Pancreas (tissue), 10 donors: ENCODE measurements around the gene AIRE. TPM values are rescaled to one million over a fixed set of nuclear protein-coding genes. Genes with fewer than 3 reads are reported as not detected.

Experiments used
- ATAC-seq, 4 donors: fragments of 200-7000 bp; cut with Tn5 transposase; one replicate each; pipeline versions ENCODE4 v1.8.0 to v1.9.1; 2020; ENCODE audit warnings: mild to moderate bottlenecking in 4 of 4, moderate library complexity in 4 of 4
- DNase-seq, 6 donors: peaks; one replicate each; pipeline ENCODE4 v3.0.0-alpha.2; 2020
- FAIRE-seq: peaks from 2 replicates; lab custom pipeline; 2012; peaks lifted over from hg19 to GRCh38; lab: Jason Lieb, UNC
- H3K27ac ChIP-seq, 4 donors: fragments of 200-600 bp; sonication (generic); 1 replicate in 3 of 4; 2 replicates in 1 of 4; pipeline versions ENCODE4 v1.5.0 to v1.8.0; 2020
- H3K27me3 ChIP-seq, 4 donors: fragments of 200-600 bp; one replicate each; pipeline ENCODE4 v1.8.0; 2021
- H3K36me3 ChIP-seq, 3 donors: fragments of 200-600 bp; sonication (generic) in 1 of 3; one replicate each; pipeline versions ENCODE4 v1.5.0 to v1.8.0; 2020 to 2021
- H3K4me1 ChIP-seq, 3 donors: fragments of 200-600 bp; one replicate each; pipeline ENCODE4 v1.8.0; 2021
- H3K4me3 ChIP-seq, 4 donors: fragments of 200-600 bp; sonication (generic) in 2 of 4; one replicate each; pipeline versions ENCODE4 v1.5.0 to v1.8.0; 2020 to 2021
- H3K9me3 ChIP-seq, 4 donors: fragments of 200-600 bp; one replicate each; pipeline ENCODE4 v1.8.0; 2021
- CTCF ChIP-seq, 4 donors: fragments of 200-600 bp; sonication (generic) in 3 of 4; IDR thresholded peaks; one replicate each; pipeline versions ENCODE4 v1.5.0 to v1.8.0; 2021; ENCODE audit warnings: antibody characterized with exemption in 4 of 4
- WGBS, 2 donors: extraction: QIAGEN DNeasy Blood & Tissue Kit; methylation state at CpG; one replicate each; pipeline ENCODE4 v1.1.7; 2013; 5-methylcytosine and 5-hydroxymethylcytosine counted together
- intact Hi-C, 3 donors: fragments of 100-400 bp; cut with DNase I; formaldehyde crosslinking; loops; one replicate each; pipeline versions ENCODE4 v1.11.1 to v1.14.2; 2022
- polyA plus RNA-seq, 2 donors: library from polyadenylated mRNA; stranded (reverse); fragments of 200-250 nt; gene quantifications; one replicate each; pipeline ENCODE4 v1.2.3, GENCODE V29; 2013
- total RNA-seq, 6 donors: library from RNA; stranded (reverse); fragmentation: NEBNext Ultra II Directional in 4 of 6; extraction: Animal tissue kit (Norgen Biotek cat#: 25700) in 4 of 6; gene quantifications; one replicate each; pipeline versions ENCODE4 v1.2.1 to v1.2.4, GENCODE V29; 2021 to 2023
- donor health status: healthy with polysubstance abuse.
- donor health status: DM: no; HTN: no; CAD: no; lungs with moderate emphysema.
- donor health status: DM: no; HTN: no; CAD: no.
- donor health status: control.
- donor health status: control.
- donor health status: Bipolar disorder and iron deficiency.
- donor health status: DM: yes; HTN: yes; CAD: no.
- donor health status: DM: no; HTN: no; CAD: no.
- donor health status: DM: no; HTN: no; CAD: no.
- donor health status: DM: yes; HTN: yes; CAD: no.

The AIRE gene
- total and polyA plus RNA-seq, 8 donors: 0.02 TPM; not detected in 7

- intact Hi-C loops: no loop called here
- Histone ChIP-seq H3K36me3 (no peaks in the 10 kb centered on the region), H3K27me3 (no peaks in the 10 kb centered on the region), H3K27ac (no peak overlapping the region), H3K4me3 (no peak overlapping the region), H3K4me1 (no peaks in the 10 kb centered on the region), H3K9me3 (no peaks in the 10 kb centered on the region)
- peak in 1 of 6 donors; percentile 67 for DNase-seq
- TF ChIP-seq CTCF (IDR thresholded peaks at IDR 0.05): no peak
- WGBS, 2 donors: 91 to 92% methylated on average over 17 of the region's 17 CpGs
- FAIRE-seq: no peak
- ATAC-seq: no peak
These were observed 46.7 kb downstream of the AIRE start for GRCh38 chr21:44332383-44332782.

DNA sequence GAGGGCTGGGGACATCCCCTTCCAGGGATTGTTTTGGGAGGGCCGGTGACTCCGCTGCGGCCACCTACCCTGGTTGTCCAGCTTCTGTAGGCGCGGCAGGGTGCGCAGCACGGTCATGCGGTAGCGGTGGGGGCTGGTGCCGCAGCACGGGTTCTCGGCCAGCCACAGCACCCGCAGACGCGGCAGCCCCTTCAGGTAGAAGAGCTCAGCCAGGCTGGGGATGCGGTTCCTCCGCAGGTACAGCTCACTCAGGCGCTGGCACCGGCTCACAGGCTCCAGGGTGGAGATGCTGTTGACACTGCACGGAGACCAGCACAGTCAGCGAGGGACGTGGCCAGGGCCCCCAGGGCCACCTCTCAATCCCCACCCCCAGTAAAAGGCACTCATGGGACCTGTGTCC is 47.3 kb downstream of the AIRE start:
- 95 to 97% methylated on average over 22 of the region's 22 CpGs for WGBS, 2 donors
- Histone ChIP-seq H3K4me3 (no peak overlapping the region), H3K36me3 (no peaks in the 10 kb centered on the region), H3K4me1 (no peaks in the 10 kb centered on the region), H3K9me3 (no peaks in the 10 kb centered on the region), H3K27ac (no peak overlapping the region), H3K27me3 (no peaks in the 10 kb centered on the region)
- TF ChIP-seq CTCF (IDR thresholded peaks at IDR 0.05): no peak
- DNase-seq: peak in 1 of 6 donors; percentile 76
- intact Hi-C loops: no loop called here
- ATAC-seq: no peak
- FAIRE-seq: no peak

DNA sequence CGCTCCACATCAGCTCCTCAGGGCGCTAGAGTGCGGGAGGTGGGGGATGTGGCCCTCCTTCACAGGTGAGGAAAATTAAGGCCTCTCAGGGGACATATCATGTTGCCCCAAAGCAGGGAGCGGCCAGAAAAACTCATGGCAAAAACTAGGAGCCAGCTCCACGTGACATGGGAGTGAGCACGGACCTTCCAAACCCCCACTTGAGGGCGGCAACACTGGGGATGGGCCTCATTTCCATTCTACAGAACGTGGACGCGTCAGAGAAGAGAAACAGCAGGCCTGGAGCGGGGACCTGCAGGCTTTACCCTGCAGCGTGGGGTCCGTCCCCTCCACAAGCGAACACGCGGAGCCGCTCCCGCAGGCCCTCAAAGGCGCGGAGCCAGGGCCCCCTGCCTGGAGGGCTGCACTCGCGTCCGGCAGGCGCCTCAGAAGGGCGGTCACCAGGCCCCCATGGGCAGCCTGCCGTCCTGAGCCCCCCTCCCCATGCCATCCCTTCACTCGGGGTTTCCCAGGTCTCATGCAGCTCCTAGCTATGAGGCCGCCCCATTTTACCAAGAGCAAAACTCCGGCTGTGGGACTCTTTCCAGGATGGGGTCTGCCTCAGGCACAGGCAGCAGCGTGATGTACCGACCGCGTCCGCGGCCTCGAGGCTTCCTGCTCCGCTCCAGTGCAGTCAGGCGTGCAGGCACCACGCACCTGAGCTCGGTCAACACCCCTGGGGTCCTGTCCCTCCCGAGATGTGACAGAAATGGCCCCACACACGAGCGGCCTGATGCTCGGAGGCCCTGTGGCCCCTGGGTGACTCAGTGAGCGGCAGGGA is 48.0 kb downstream of the AIRE start:
- DNase-seq: peak in 2 of 6 donors; percentile 37 to 81
- Histone ChIP-seq H3K27me3 (no peaks in the 10 kb centered on the region), H3K36me3 (no peaks in the 10 kb centered on the region), H3K4me1 (no peaks in the 10 kb centered on the region), H3K4me3 (no peak overlapping the region), H3K9me3 (no peaks in the 10 kb centered on the region), H3K27ac (no peak overlapping the region)
- FAIRE-seq: no peak
- no peak for TF ChIP-seq CTCF (IDR thresholded peaks at IDR 0.05)
- no peak for ATAC-seq
- intact Hi-C loops: no loop called here
- 91 to 92% methylated on average over 45 of the region's 45 CpGs for WGBS, 2 donors

DNA sequence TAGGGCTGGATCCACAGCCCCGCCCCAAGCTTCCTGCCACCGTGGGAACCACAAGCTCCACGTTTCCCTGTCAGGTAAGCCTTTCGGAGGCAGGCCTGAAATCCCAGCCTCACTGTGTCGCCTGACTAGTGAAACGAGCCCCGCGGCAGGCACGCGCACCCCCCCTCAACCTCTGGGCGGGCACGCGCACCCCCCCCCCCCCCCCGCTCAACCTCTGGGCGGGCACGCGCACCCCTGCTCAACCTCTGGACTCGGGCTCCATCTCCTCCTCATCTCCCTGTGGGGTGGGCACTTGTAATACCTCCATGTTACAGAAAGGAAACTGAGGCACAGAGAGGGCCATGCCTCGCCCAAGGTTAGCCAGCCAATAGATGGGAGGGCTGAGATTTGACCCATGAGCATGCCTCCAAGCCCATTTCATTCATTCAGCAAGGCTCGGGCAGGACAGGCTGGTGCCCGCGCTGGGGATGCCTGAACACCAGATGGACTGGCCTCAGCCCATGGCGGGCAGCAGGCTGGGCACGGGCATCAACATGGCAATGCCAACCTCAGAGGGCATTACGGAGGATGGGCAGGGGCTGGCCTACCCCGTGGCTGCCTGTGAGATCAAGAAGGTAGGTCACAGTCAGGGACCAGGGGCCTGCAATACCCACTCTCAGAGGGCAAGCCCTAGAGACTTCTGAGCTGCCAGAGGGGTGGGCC is 48.8 kb downstream of the AIRE start:
- Histone ChIP-seq H3K27ac (no peak overlapping the region), H3K36me3 (no peaks in the 10 kb centered on the region), H3K27me3 (no peaks in the 10 kb centered on the region), H3K4me1 (no peaks in the 10 kb centered on the region), H3K9me3 (no peaks in the 10 kb centered on the region), H3K4me3 (no peak overlapping the region)
- intact Hi-C loops: no loop called here
- WGBS, 2 donors: 85 to 86% methylated on average over 16 to 25 of the region's 26 CpGs
- FAIRE-seq: no peak
- no peak for TF ChIP-seq CTCF (IDR thresholded peaks at IDR 0.05)
- no peak for ATAC-seq
- DNase-seq: peak in 1 of 6 donors; percentile 46
